A549 (cell line): Measurements from ENCODE around the gene SLCO2B1.

Source experiments
- RFX5 ChIP-seq: fragments of 450-650 bp; IDR thresholded peaks from 2 replicates; pipeline ENCODE4 v1.7.1; 2014; ENCODE audit warnings: antibody characterized with exemption, mild to moderate bottlenecking, moderate library complexity
- SMC3 ChIP-seq: fragments of >200 bp; sonication (Bioruptor Twin); formaldehyde crosslinking; IDR thresholded peaks from 3 replicates; pipeline ENCODE4 v1.6.1; 2018; ENCODE audit warnings: inconsistent platforms

GRCh38 chr11:75185866-75186265 lies 35.0 kb downstream of the SLCO2B1 start:
- TF ChIP-seq SMC3 (no peak), RFX5 (no peak)
